Natural killer cell (primary cell): ENCODE results near the gene GFOD2. TPM values are rescaled to one million over a fixed set of nuclear protein-coding genes. Genes with fewer than 3 reads are reported as not detected.
"Not testable (repeated sequence)": the region's sequence is repeated elsewhere in the genome, so short reads cannot be mapped to it uniquely, and the experiment has no call there.

Experiments used
- ATAC-seq, 3 donors: fragments of 150-1000 bp in 2 of 3; fragments of 200-7000 bp in 1 of 3; cut with Tn5 transposase; 1 replicate in 1 of 3; 2 replicates in 2 of 3; pipeline ENCODE4 v1.10.0; 2021; ENCODE audit warnings: mild to moderate bottlenecking in 2 of 3, moderate library complexity in 2 of 3
- DNase-seq, 2 donors: peaks; one replicate each; pipeline versions ENCODE4 v3.0.0 to v3.0.0-alpha.2; 2013 to 2021; ENCODE audit warnings: mixed read lengths in 1 of 2
- H3K27ac ChIP-seq: one replicate; pipeline ENCODE4 v1.5.1; 2013; ENCODE audit warnings: mild to moderate bottlenecking, low read length
- H3K27me3 ChIP-seq: one replicate; pipeline ENCODE4 v1.6.1; 2013; ENCODE audit warnings: low read length; ENCODE audit not compliant: control insufficient read depth, insufficient read depth
- H3K36me3 ChIP-seq: one replicate; pipeline ENCODE4 v1.6.1; 2013; ENCODE audit warnings: low read length; ENCODE audit not compliant: control insufficient read depth, insufficient read depth
- H3K4me1 ChIP-seq: one replicate; pipeline ENCODE4 v1.6.1; 2013; ENCODE audit warnings: low read length; ENCODE audit not compliant: control insufficient read depth, insufficient read depth
- H3K4me3 ChIP-seq: one replicate; pipeline ENCODE4 v1.5.1; 2013; ENCODE audit warnings: low read length
- H3K9me3 ChIP-seq: one replicate; pipeline ENCODE4 v1.6.1; 2013; ENCODE audit warnings: low read length; ENCODE audit not compliant: control insufficient read depth, insufficient read depth
- H3K27ac Mint-ChIP-seq, 2 donors: one replicate each; pipeline ENCODE4 v1.8.0; 2022; ENCODE audit warnings: mild to moderate bottlenecking in 2 of 2, mixed read lengths in 2 of 2, moderate library complexity in 1 of 2
- H3K27me3 Mint-ChIP-seq, 2 donors: one replicate each; pipeline ENCODE4 v1.8.0; 2022; ENCODE audit warnings: low read depth in 2 of 2, mixed read lengths in 2 of 2
- H3K36me3 Mint-ChIP-seq: one replicate; pipeline ENCODE4 v1.8.0; 2022; ENCODE audit warnings: mixed read lengths
- H3K4me1 Mint-ChIP-seq, 2 donors: one replicate each; pipeline ENCODE4 v1.8.0; 2022; ENCODE audit warnings: mixed read lengths in 2 of 2
- H3K4me3 Mint-ChIP-seq: one replicate; pipeline ENCODE4 v1.8.0; 2022; ENCODE audit warnings: mild to moderate bottlenecking, moderate library complexity, mixed read lengths
- H3K9me3 Mint-ChIP-seq, 2 donors: one replicate each; pipeline ENCODE4 v1.8.0; 2022; ENCODE audit warnings: mixed read lengths in 2 of 2
- CTCF ChIP-seq: fragments of 200-600 bp; IDR thresholded peaks from one replicate; pipeline ENCODE4 v1.8.0; 2022; ENCODE audit warnings: antibody characterized with exemption
- WGBS: methylation state at CpG from one replicate; pipeline ENCODE4 v1.1.7; 2013; ENCODE audit warnings: missing lambda C conversion rate; ENCODE audit not compliant: insufficient coverage; 5-methylcytosine and 5-hydroxymethylcytosine counted together
- intact Hi-C: fragments of 100-400 bp; cut with micrococcal nuclease; formaldehyde crosslinking; loops from one replicate; pipeline ENCODE4 v1.14.2; 2022
- total RNA-seq, 4 donors: library from RNA; stranded (reverse); fragments of 120-200 nt in 1 of 4; gene quantifications; one replicate each; pipeline versions ENCODE4 v1.2.3 to v1.2.4, GENCODE V29; 2013 to 2022

The GFOD2 gene
- total RNA-seq, 3 donors from 2014 or later (not counting 1 experiment from before 2014, with no cell fraction given), result 6.5 to 10.9 (median 8.3) TPM

- H3K36me3 ChIP-seq, result peaks cover 2% of the 10 kb centered on the region
These were observed 33.5 kb upstream of the GFOD2 start for GRCh38 chr16:67752641-67753040.

GRCh38 chr16:67751331-67751730 is 32.2 kb upstream of the GFOD2 start:
- H3K4me3 Mint-ChIP-seq, ATAC-seq, H3K27ac ChIP-seq, H3K4me1 ChIP-seq, intact Hi-C loops, H3K36me3 ChIP-seq, H3K27me3 Mint-ChIP-seq, H3K9me3 Mint-ChIP-seq, DNase-seq, H3K27me3 ChIP-seq, H3K9me3 ChIP-seq, H3K27ac Mint-ChIP-seq, H3K36me3 Mint-ChIP-seq, H3K4me3 ChIP-seq: not testable (repeated sequence)
- WGBS, result 97% methylated on average over 2 of the region's 3 CpGs
- H3K4me1 Mint-ChIP-seq, result peaks cover 5 to 11% of the 10 kb centered on the region in 2 donors

More at GRCh38 chr16:67752641-67753040, 33.5 kb upstream of the GFOD2 start:
- H3K9me3 ChIP-seq, result no peaks in the 10 kb centered on the region
- intact Hi-C loops, result no loop called here
- no peak overlapping the region for H3K27ac ChIP-seq
- Mint-ChIP-seq H3K36me3 (no peaks in the 10 kb centered on the region), H3K27me3 (no peaks in the 10 kb centered on the region), H3K27ac (no peak overlapping the region), H3K4me1 (peaks cover 5 to 11% of the 10 kb centered on the region in 2 donors), H3K9me3 (no peaks in the 10 kb centered on the region), H3K4me3 (no peak overlapping the region)
- no peaks in the 10 kb centered on the region for H3K27me3 ChIP-seq
- ATAC-seq, result no peak
- no peak for TF ChIP-seq CTCF
- 100% methylated on average over 1 of the region's 2 CpGs for WGBS
- no peak overlapping the region for H3K4me3 ChIP-seq
- H3K4me1 ChIP-seq, result no peaks in the 10 kb centered on the region
- DNase-seq, result no peak

- no peaks in the 10 kb centered on the region for H3K36me3 Mint-ChIP-seq
- H3K27me3 ChIP-seq, result no peaks in the 10 kb centered on the region
- no peaks in the 10 kb centered on the region for H3K27me3 Mint-ChIP-seq
- intact Hi-C loops, result no loop called here
- H3K36me3 ChIP-seq, result peaks cover 2% of the 10 kb centered on the region
- no peaks in the 10 kb centered on the region for H3K9me3 Mint-ChIP-seq
- 94% methylated on average over 6 of the region's 6 CpGs for WGBS
- H3K27ac ChIP-seq, result no peak overlapping the region
- H3K27ac Mint-ChIP-seq, result no peak overlapping the region
- no peaks in the 10 kb centered on the region for H3K9me3 ChIP-seq
- DNase-seq (no peak), ATAC-seq (no peak)
- H3K4me1 ChIP-seq, result no peaks in the 10 kb centered on the region
- no peak overlapping the region for H3K4me3 Mint-ChIP-seq
- H3K4me3 ChIP-seq, result no peak overlapping the region
- TF ChIP-seq CTCF, result no peak
- H3K4me1 Mint-ChIP-seq, result peaks cover 5 to 11% of the 10 kb centered on the region in 2 donors
These were observed 31.4 kb upstream of the GFOD2 start for GRCh38 chr16:67750466-67750865.

- no peak overlapping the region for H3K27ac ChIP-seq
- no peaks in the 10 kb centered on the region for H3K9me3 ChIP-seq
- DNase-seq (no peak), ATAC-seq (no peak)
- Mint-ChIP-seq H3K9me3 (no peaks in the 10 kb centered on the region), H3K4me1 (peaks cover 5 to 11% of the 10 kb centered on the region in 2 donors), H3K36me3 (no peaks in the 10 kb centered on the region), H3K27ac (no peak overlapping the region), H3K27me3 (no peaks in the 10 kb centered on the region), H3K4me3 (no peak overlapping the region)
- WGBS, result 98% methylated on average over 3 of the region's 3 CpGs
- no peak for TF ChIP-seq CTCF
- peaks cover 2% of the 10 kb centered on the region for H3K36me3 ChIP-seq
- intact Hi-C loops, result no loop called here
- H3K4me1 ChIP-seq, result no peaks in the 10 kb centered on the region
- H3K27me3 ChIP-seq, result no peaks in the 10 kb centered on the region
- H3K4me3 ChIP-seq, result no peak overlapping the region
These were observed 30.4 kb upstream of the GFOD2 start for GRCh38 chr16:67749436-67750078.
